HepG2 (cell line): ENCODE measurements around the gene NTMT1. TPM values are rescaled to one million over a fixed set of nuclear protein-coding genes. Genes with fewer than 3 reads are reported as not detected.
A peak's percentile ranks its signal among the peaks of the same experiment; 100 is the strongest.

Source experiments
- ARNT ChIP-seq: fragments of 450-650 bp; IDR thresholded peaks from 2 replicates; pipeline ENCODE4 v1.6.1; 2017
- DDIT3 ChIP-seq: sonication (generic); formaldehyde crosslinking; IDR thresholded peaks from 2 replicates; pipeline ENCODE4 v1.4.0; 2020; ENCODE audit warnings: mild to moderate bottlenecking, missing genetic modification reagents
- FOXA1 ChIP-seq, 2 experiments: fragments of 450-650 bp in 1 of 2; sonication (generic) in 1 of 2; formaldehyde crosslinking in 1 of 2; IDR thresholded peaks; 2 replicates each; pipeline versions ENCODE4 v1.4.0 to v1.6.1; 2016 to 2020; ENCODE audit warnings: missing genetic modification reagents in 1 of 2
- HMG20B ChIP-seq: conservative IDR thresholded peaks from 2 replicates; pipeline ENCODE4 v1.6.1; 2016; ENCODE audit warnings: missing genetic modification reagents, missing compliant biosample characterization
- IRF2 ChIP-seq: IDR thresholded peaks from 2 replicates; pipeline ENCODE4 v1.6.1; 2018; ENCODE audit warnings: missing genetic modification reagents, missing compliant biosample characterization
- JARID2 ChIP-seq: sonication (generic); formaldehyde crosslinking; IDR thresholded peaks from 2 replicates; pipeline ENCODE4 v1.8.1; 2023; ENCODE audit warnings: missing genetic modification reagents, inconsistent platforms; ENCODE audit not compliant: insufficient replicate concordance
- KLF16 ChIP-seq, 2 experiments: sonication (generic) in 1 of 2; formaldehyde crosslinking in 1 of 2; IDR thresholded peaks; 2 replicates each; pipeline versions ENCODE4 v1.6.1 to v1.8.0; 2016 to 2023; ENCODE audit warnings: missing genetic modification reagents in 2 of 2, missing compliant biosample characterization in 1 of 2
- KLF9 ChIP-seq: IDR thresholded peaks from 2 replicates; pipeline ENCODE4 v1.6.1; 2016; ENCODE audit warnings: low read depth
- MBD4 ChIP-seq: IDR thresholded peaks from 2 replicates; pipeline ENCODE4 v1.6.1; 2012; ENCODE audit warnings: low read length, inconsistent platforms, borderline replicate concordance
- NR0B2 ChIP-seq: sonication (generic); formaldehyde crosslinking; IDR thresholded peaks from 2 replicates; pipeline ENCODE4 v1.4.0; 2020; ENCODE audit warnings: mild to moderate bottlenecking, missing genetic modification reagents
- REXO4 ChIP-seq: sonication (generic); formaldehyde crosslinking; IDR thresholded peaks from 2 replicates; pipeline ENCODE4 v1.8.0; 2022; ENCODE audit warnings: missing genetic modification reagents, mild to moderate bottlenecking, borderline replicate concordance
- SNAPC2 ChIP-seq: sonication (generic); formaldehyde crosslinking; IDR thresholded peaks from 2 replicates; pipeline ENCODE4 v1.8.1; 2022; ENCODE audit warnings: mild to moderate bottlenecking, missing genetic modification reagents
- SRSF1 ChIP-seq: fragments of 200-400 bp; formaldehyde crosslinking; optimal IDR thresholded peaks from 2 replicates; pipeline ENCODE3; 2017; ENCODE audit warnings: mild to moderate bottlenecking, low read depth, low read length, moderate library complexity
- TIGD3 ChIP-seq: sonication (generic); formaldehyde crosslinking; IDR thresholded peaks from 2 replicates; pipeline ENCODE4 v1.5.1; 2020; ENCODE audit warnings: mild to moderate bottlenecking, missing genetic modification reagents, borderline replicate concordance
- TRIM22 ChIP-seq: fragments of 450-650 bp; IDR thresholded peaks from 2 replicates; pipeline ENCODE4 v1.6.1; 2017
- ZNF350 ChIP-seq: sonication (generic); formaldehyde crosslinking; IDR thresholded peaks from 2 replicates; pipeline ENCODE4 v1.4.0; 2020; ENCODE audit warnings: mild to moderate bottlenecking, low read depth, missing genetic modification reagents, borderline replicate concordance
- ZNF362 ChIP-seq: sonication (generic); formaldehyde crosslinking; IDR thresholded peaks from 2 replicates; pipeline ENCODE4 v1.4.0; 2020; ENCODE audit warnings: missing genetic modification reagents, mild to moderate bottlenecking, borderline replicate concordance
- ZNF552 ChIP-seq: sonication (generic); formaldehyde crosslinking; IDR thresholded peaks from 2 replicates; pipeline ENCODE4 v1.9.0; 2022; ENCODE audit warnings: missing genetic modification reagents, mild to moderate bottlenecking, borderline replicate concordance
- ZNF616 ChIP-seq: sonication (generic); formaldehyde crosslinking; IDR thresholded peaks from 2 replicates; pipeline ENCODE4 v1.5.0; 2020; ENCODE audit warnings: low read depth, mild to moderate bottlenecking, missing genetic modification reagents
- ZNF784 ChIP-seq: sonication (generic); formaldehyde crosslinking; IDR thresholded peaks from 2 replicates; pipeline ENCODE4 v1.5.1; 2020; ENCODE audit warnings: missing genetic modification reagents, mild to moderate bottlenecking, borderline replicate concordance
- ZSCAN5A ChIP-seq: sonication (generic); formaldehyde crosslinking; IDR thresholded peaks from 2 replicates; pipeline ENCODE4 v1.8.0; 2022; ENCODE audit warnings: mild to moderate bottlenecking, missing genetic modification reagents, borderline replicate concordance
- polyA plus RNA-seq, 8 experiments: library from polyadenylated mRNA; depleted of rRNA in 3 of 8; stranded (reverse) in 7 of 8; unstranded in 1 of 8; fragments of >200 nt; fragmentation: Illumina TruSeq in 4 of 8; extraction: Trizol in 4 of 8; gene quantifications; 2 replicates each; pipeline versions ENCODE4 v1.2.1 to v1.2.3, GENCODE V29; 2011 to 2016; ENCODE audit warnings: low read depth in 4 of 8, missing spikeins in 1 of 8, mixed read lengths in 1 of 8; ENCODE audit not compliant: insufficient read depth in 1 of 8
- total RNA-seq, 5 experiments: library from RNA; depleted of rRNA; stranded (reverse); fragments of >200 nt; fragmentation: Illumina TruSeq; extraction: Trizol; gene quantifications; 2 replicates each; pipeline ENCODE4 v1.2.3, GENCODE V29; 2016; ENCODE audit warnings: low read depth in 1 of 5

NTMT1 gene
- total and polyA plus RNA-seq, 2 of the 13 experiments (the other 11 are each of a cell fraction or from before 2014, with no cell fraction given): 49.1 to 53.8 TPM

- peak; percentile 28; the same call in 1 of the 2 replicates for TF ChIP-seq HMG20B
- TF ChIP-seq ZNF784 (CRISPR knock-in tag): peak; percentile 83; the same call in 1 of the 2 replicates
- TF ChIP-seq ZNF616 (CRISPR knock-in tag): no peak
- no peak for TF ChIP-seq SRSF1
- no peak; the same call in 1 of the 2 replicates for TF ChIP-seq KLF9 (CRISPR knock-in tag)
- no peak for TF ChIP-seq ZNF362 (CRISPR knock-in tag)
- no peak for TF ChIP-seq DDIT3 (CRISPR knock-in tag)
- no peak for TF ChIP-seq JARID2
- TF ChIP-seq ZNF350 (CRISPR knock-in tag): no peak; the same call in none of the 2 replicates
- no peak for TF ChIP-seq FOXA1 (IDR thresholded peaks at IDR 0.05)
- peak; percentile 54; the same call in 1 of the 2 replicates for TF ChIP-seq FOXA1 (CRISPR knock-in tag; IDR thresholded peaks at IDR 0.05)
- TF ChIP-seq ZSCAN5A (CRISPR knock-in tag): no peak
- TF ChIP-seq SNAPC2 (CRISPR knock-in tag): no peak
- TF ChIP-seq NR0B2 (CRISPR knock-in tag): no peak
- no peak for TF ChIP-seq ZNF552
- no peak for TF ChIP-seq ARNT
- peak in 1 of 2 experiments; percentile 78; a peak in 2 of 4 replicates for TF ChIP-seq KLF16 (CRISPR knock-in tag; IDR thresholded peaks at IDR 0.05)
- TF ChIP-seq IRF2: 0 out of 2 replicates have a peak, but pooled peaks have one; percentile 43
- no peak for TF ChIP-seq MBD4
- TF ChIP-seq REXO4 (CRISPR knock-in tag): no peak
- no peak for TF ChIP-seq TRIM22
- TF ChIP-seq TIGD3 (CRISPR knock-in tag): peak; percentile 23; the same call in 1 of the 2 replicates
Measured at GRCh38 chr9:129606161-129607026, 19.6 kb upstream of the NTMT1 start (continued).
